Activated naive CD8-positive, alpha-beta T cell (primary cell): ENCODE measurements around the gene HYLS1.

ENCODE experiments used
- H3K27ac Mint-ChIP-seq: one replicate; pipeline ENCODE4 v1.8.0; 2021; ENCODE audit warnings: mixed read lengths
- H3K27me3 Mint-ChIP-seq: one replicate; pipeline ENCODE4 v1.8.0; 2021; ENCODE audit warnings: mixed read lengths
- H3K36me3 Mint-ChIP-seq: one replicate; pipeline ENCODE4 v1.8.0; 2021; ENCODE audit warnings: mixed read lengths
- H3K4me1 Mint-ChIP-seq: one replicate; pipeline ENCODE4 v1.8.0; 2021; ENCODE audit warnings: low read depth, mixed read lengths
- H3K4me3 Mint-ChIP-seq: one replicate; pipeline ENCODE4 v1.8.0; 2021; ENCODE audit warnings: mild to moderate bottlenecking, mixed read lengths
- H3K9me3 Mint-ChIP-seq: one replicate; pipeline ENCODE4 v1.8.0; 2021; ENCODE audit warnings: low read depth, mixed read lengths

The HYLS1 gene

DNA sequence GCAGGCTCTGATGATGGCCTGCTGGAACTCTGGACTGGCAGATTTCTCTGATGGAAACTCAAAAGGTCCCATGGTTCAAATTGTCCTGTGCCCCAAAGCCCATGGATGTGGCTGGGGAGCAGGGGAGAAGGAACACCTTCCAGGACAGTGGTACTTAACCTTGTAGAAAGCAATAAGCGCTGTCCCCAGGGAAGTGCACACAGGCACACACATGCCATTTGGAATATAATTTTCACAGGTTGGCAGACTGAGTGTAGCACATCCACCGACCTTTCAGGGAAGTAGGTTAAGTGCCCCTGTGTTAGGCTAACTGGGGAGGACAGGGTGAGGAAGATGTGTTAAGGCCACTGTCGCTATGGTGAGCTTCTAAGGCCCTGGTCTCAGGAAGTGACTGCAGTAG, 34.7 kb downstream of the HYLS1 start:
- no peak overlapping the region for H3K27ac Mint-ChIP-seq
- no peak overlapping the region for H3K4me3 Mint-ChIP-seq
- H3K36me3 Mint-ChIP-seq: no peaks in the 10 kb centered on the region
- H3K4me1 Mint-ChIP-seq: no peaks in the 10 kb centered on the region
- H3K27me3 Mint-ChIP-seq: peaks cover 10% of the 10 kb centered on the region
- H3K9me3 Mint-ChIP-seq: no peaks in the 10 kb centered on the region

DNA sequence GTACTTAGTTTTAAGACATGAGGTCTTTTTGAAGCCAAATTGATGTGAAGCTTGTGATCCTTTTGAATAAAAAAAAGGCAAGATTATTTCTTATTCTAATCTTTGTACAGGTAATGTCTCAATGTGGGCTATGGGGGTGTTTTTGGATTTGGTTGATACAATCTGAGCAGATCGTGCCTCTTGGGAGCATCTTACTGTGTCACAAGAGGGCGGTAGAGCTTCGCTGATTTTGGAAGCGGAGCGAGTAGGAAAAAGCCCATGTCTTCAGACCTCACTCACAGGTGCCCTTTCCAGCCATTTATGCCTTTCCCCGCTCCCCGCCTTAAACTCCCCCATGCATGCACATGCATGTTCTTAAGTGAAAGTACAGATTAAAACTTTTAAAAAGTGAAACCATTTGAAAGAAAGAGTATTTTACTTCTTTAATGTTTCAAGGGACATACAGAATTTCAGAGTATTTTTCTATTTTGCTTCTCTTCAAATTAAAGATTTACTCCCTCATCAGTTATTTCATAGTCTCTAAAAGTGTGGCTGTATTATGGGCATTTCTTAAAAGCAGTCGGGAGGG, 35.6 kb downstream of the HYLS1 start:
- Mint-ChIP-seq H3K27me3 (peaks cover 10% of the 10 kb centered on the region), H3K4me3 (no peak overlapping the region), H3K9me3 (no peaks in the 10 kb centered on the region), H3K27ac (no peak overlapping the region), H3K36me3 (no peaks in the 10 kb centered on the region), H3K4me1 (no peaks in the 10 kb centered on the region)

DNA sequence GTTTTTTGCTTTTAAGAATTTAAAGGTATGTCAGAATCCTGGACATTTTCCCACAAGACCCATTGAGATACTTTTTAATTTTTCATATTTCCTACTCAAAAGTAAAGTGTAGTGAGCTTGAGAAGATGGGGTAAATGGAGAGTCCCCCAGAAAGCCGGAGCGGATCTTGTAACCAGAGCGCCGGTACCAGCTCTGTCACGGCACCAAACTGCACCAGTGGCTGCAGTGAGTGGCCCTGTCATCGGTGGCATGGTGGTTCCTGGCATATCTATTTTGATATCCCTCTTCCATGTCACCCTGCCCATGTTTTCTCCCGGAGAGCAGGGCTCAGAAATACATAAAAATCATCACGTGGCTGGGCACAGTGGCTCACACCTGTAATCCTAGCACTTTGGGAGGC, 36.2 kb downstream of the HYLS1 start:
- Mint-ChIP-seq H3K4me3 (no peak overlapping the region), H3K9me3 (no peaks in the 10 kb centered on the region), H3K27me3 (peaks cover 12% of the 10 kb centered on the region), H3K27ac (no peak overlapping the region), H3K36me3 (no peaks in the 10 kb centered on the region), H3K4me1 (no peaks in the 10 kb centered on the region)

- H3K4me1 Mint-ChIP-seq: no peaks in the 10 kb centered on the region
- peaks cover 10% of the 10 kb centered on the region for H3K27me3 Mint-ChIP-seq
Observed at GRCh38 chr11:125924384-125925007, 37.0 kb downstream of the HYLS1 start.

GRCh38 chr11:125925247-125925740, 37.8 kb downstream of the HYLS1 start:
- Mint-ChIP-seq H3K27me3 (peaks cover 14% of the 10 kb centered on the region), H3K9me3 (no peaks in the 10 kb centered on the region), H3K4me3 (no peak overlapping the region), H3K27ac (no peak overlapping the region), H3K4me1 (no peaks in the 10 kb centered on the region), H3K36me3 (no peaks in the 10 kb centered on the region)

More at GRCh38 chr11:125924384-125925007, 37.0 kb downstream of the HYLS1 start:
- no peaks in the 10 kb centered on the region for H3K9me3 Mint-ChIP-seq
- no peaks in the 10 kb centered on the region for H3K36me3 Mint-ChIP-seq
- no peak overlapping the region for H3K4me3 Mint-ChIP-seq
- no peak overlapping the region for H3K27ac Mint-ChIP-seq

- Mint-ChIP-seq H3K27ac (no peak overlapping the region), H3K9me3 (no peaks in the 10 kb centered on the region), H3K4me1 (no peaks in the 10 kb centered on the region), H3K36me3 (no peaks in the 10 kb centered on the region), H3K4me3 (no peak overlapping the region), H3K27me3 (peaks cover 12% of the 10 kb centered on the region)
Observed at GRCh38 chr11:125925804-125926203, 38.3 kb downstream of the HYLS1 start.

DNA sequence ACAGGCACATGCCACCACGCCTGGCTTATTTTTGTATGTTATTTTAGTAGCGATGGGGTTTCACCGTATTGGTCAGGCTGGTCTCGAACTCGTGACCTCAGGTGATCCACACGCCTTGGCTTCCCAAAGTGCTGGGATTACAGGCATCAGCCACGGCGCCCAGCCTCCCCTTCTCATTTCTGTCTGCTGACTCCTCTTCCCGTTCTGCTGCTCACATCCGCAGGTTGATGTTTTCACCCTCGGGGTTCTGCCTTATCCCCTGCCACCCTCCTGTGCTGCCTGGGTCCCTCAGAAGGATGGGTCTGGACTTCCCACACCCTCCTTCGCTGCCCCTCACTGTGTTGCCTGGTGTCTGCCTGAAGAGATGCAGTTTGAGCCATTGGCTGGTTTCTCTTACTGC, 39.2 kb downstream of the HYLS1 start:
- Mint-ChIP-seq H3K4me3 (no peak overlapping the region), H3K27me3 (peaks cover 12% of the 10 kb centered on the region), H3K27ac (no peak overlapping the region), H3K9me3 (no peaks in the 10 kb centered on the region), H3K36me3 (no peaks in the 10 kb centered on the region), H3K4me1 (no peaks in the 10 kb centered on the region)

GRCh38 chr11:125929445-125930075, 42.1 kb downstream of the HYLS1 start:
- H3K27ac Mint-ChIP-seq: no peak overlapping the region

DNA sequence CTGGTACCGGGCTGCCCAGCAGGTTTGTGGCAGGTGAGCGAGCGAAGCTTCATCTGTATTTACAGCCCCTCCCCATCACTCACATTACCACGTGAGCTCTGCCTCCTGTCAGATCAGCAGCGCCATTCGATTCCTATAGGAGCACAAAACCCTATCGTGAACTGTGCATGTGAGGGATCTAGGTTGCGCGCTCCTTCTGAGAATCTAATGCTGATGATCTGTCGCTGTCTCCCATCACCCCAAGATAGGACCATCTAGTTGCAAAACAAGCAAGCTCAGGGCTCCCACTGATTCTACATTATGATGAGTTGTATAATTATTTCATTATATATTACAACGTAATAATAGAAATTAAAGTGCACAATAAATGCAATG, 42.6 kb downstream of the HYLS1 start:
- Mint-ChIP-seq H3K4me1 (peaks cover 6% of the 10 kb centered on the region), H3K9me3 (no peaks in the 10 kb centered on the region), H3K27ac (no peak overlapping the region), H3K4me3 (no peak overlapping the region), H3K36me3 (no peaks in the 10 kb centered on the region), H3K27me3 (peaks cover 14% of the 10 kb centered on the region)

More at GRCh38 chr11:125929445-125930075, 42.1 kb downstream of the HYLS1 start:
- H3K4me1 Mint-ChIP-seq: peaks cover 6% of the 10 kb centered on the region
- H3K36me3 Mint-ChIP-seq: no peaks in the 10 kb centered on the region
- H3K4me3 Mint-ChIP-seq: no peak overlapping the region
- peaks cover 14% of the 10 kb centered on the region for H3K27me3 Mint-ChIP-seq
- no peaks in the 10 kb centered on the region for H3K9me3 Mint-ChIP-seq

GRCh38 chr11:125931116-125931515, 43.6 kb downstream of the HYLS1 start:
- Mint-ChIP-seq H3K27ac (no peak overlapping the region), H3K9me3 (no peaks in the 10 kb centered on the region), H3K4me1 (peaks cover 6% of the 10 kb centered on the region), H3K36me3 (no peaks in the 10 kb centered on the region), H3K27me3 (peaks cover 12% of the 10 kb centered on the region), H3K4me3 (no peak overlapping the region)

DNA sequence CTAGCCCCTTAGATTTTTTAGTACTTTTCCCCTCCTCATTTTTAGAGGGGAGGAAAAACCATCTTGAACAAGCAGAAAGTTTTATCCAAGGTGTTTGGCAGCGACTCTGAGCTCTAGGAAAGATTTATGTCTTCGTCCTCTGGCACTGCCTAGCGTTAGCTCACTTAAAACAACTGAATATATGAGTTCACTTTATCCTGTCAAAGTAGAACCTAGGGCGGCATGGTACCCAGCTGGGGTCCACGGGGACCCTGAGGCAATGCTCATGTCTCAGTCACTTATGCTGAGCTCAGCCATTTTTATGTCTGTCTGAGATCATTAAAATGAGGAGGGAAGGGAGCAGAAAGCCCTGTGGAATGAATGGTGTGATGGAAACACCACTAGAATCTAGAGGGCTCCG, 44.2 kb downstream of the HYLS1 start:
- H3K9me3 Mint-ChIP-seq: no peaks in the 10 kb centered on the region
- H3K4me1 Mint-ChIP-seq: peaks cover 6% of the 10 kb centered on the region
- peaks cover 10% of the 10 kb centered on the region for H3K27me3 Mint-ChIP-seq
- no peak overlapping the region for H3K27ac Mint-ChIP-seq
- H3K36me3 Mint-ChIP-seq: no peaks in the 10 kb centered on the region
- H3K4me3 Mint-ChIP-seq: no peak overlapping the region

DNA sequence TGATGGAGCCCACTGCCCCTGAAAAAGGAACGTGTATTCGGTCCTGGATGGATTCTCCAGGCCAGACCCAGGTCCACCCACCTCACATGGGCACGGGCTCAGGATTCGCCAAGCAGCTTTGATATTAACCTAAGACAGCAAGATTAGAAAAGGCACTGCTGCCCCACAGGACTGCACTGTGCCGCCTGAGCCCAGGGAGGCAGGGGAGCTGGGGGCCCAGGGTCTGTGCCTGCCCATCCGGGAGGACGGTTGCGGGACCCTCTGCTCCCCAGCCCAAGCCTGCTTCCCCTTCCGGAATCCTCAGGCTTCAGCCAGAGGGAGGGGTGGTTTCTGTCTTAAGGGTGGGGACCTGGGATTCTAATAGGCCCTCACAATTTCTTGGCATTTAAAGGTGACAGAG, 44.8 kb downstream of the HYLS1 start:
- Mint-ChIP-seq H3K27me3 (peaks cover 10% of the 10 kb centered on the region), H3K4me3 (no peak overlapping the region), H3K27ac (no peak overlapping the region), H3K4me1 (peaks cover 6% of the 10 kb centered on the region), H3K9me3 (no peaks in the 10 kb centered on the region), H3K36me3 (no peaks in the 10 kb centered on the region)

- no peak overlapping the region for H3K4me3 Mint-ChIP-seq
- H3K27ac Mint-ChIP-seq: no peak overlapping the region
- peaks cover 7% of the 10 kb centered on the region for H3K4me1 Mint-ChIP-seq
- H3K36me3 Mint-ChIP-seq: no peaks in the 10 kb centered on the region
- H3K9me3 Mint-ChIP-seq: no peaks in the 10 kb centered on the region
- H3K27me3 Mint-ChIP-seq: peaks cover 10% of the 10 kb centered on the region
Observed at GRCh38 chr11:125933030-125933813, 45.8 kb downstream of the HYLS1 start.

GRCh38 chr11:125934473-125934872, 47.0 kb downstream of the HYLS1 start:
- Mint-ChIP-seq H3K27me3 (peaks cover 7% of the 10 kb centered on the region), H3K9me3 (no peaks in the 10 kb centered on the region), H3K4me3 (no peak overlapping the region), H3K4me1 (peaks cover 13% of the 10 kb centered on the region), H3K36me3 (no peaks in the 10 kb centered on the region), H3K27ac (no peak overlapping the region)

DNA sequence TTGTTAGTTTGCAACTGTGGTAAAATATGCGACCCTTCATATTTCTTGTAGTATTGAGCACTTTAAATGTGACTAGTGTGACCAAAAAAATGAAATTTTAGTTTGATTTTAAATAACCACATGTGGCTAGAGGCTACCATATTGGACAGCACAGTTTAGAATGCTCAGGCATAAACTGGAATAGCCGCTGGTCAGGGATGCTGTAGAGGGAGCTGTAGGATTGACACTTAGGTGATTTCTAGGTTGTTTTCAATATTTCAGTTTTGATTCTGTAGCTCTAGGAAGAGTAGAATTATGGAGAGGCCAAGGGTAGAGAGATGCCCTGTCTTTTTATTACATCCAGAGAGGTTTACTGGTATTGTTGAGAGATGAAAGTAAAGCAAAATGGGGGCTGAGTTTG, 47.6 kb downstream of the HYLS1 start:
- H3K27me3 Mint-ChIP-seq: peaks cover 3% of the 10 kb centered on the region
- peaks cover 13% of the 10 kb centered on the region for H3K4me1 Mint-ChIP-seq
- no peaks in the 10 kb centered on the region for H3K36me3 Mint-ChIP-seq
- no peaks in the 10 kb centered on the region for H3K9me3 Mint-ChIP-seq
- no peak overlapping the region for H3K4me3 Mint-ChIP-seq
- H3K27ac Mint-ChIP-seq: no peak overlapping the region
